ENCODE results near the gene KATNAL1. TPM values are rescaled to one million over a fixed set of nuclear protein-coding genes. Genes with fewer than 3 reads are reported as not detected.

Gene KATNAL1
- total RNA-seq, 1 donor from 2014 or later = 42.0 TPM

DNA sequence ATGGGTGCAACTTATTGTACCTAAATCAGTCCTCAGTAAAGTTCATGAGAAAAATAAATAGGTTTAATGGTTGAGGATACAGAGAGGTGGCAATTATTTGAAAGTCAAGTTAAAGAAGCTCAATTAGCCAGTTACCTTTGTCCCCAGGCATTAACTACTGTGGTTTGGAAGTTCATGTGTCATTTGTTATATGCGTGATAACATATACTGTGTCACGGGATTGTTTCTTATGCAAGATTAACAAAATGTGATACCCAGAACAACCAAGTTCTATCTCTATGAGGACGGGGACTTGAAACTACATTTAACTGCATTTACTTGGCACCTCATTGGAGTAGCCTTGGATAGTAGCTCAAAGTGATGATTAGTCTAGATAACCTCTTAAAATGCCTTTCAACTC, 13.9 kb upstream of the KATNAL1 start:
- FAIRE-seq (no peak), DNase-seq (ENCODE audit: low read depth) (no peak)
- Histone ChIP-seq H3K4me3 (ENCODE audit: insufficient read depth, low read depth, low read length) (no peak overlapping the region), H3K79me2 (ENCODE audit: insufficient read depth, low read length) (no peaks in the 10 kb centered on the region), H3K9me3 (ENCODE audit: insufficient read depth, low read depth, low read length) (no peaks in the 10 kb centered on the region), H3K4me2 (ENCODE audit: low read length) (no peak overlapping the region), H3K9ac (ENCODE audit: low read length) (no peak overlapping the region), H3K27ac (ENCODE audit: low read depth, low read length) (no peak overlapping the region), H3K4me1 (ENCODE audit: insufficient read depth, low read length) (peaks cover 4% of the 10 kb centered on the region), H3K36me3 (ENCODE audit: insufficient read depth, low read length) (no peaks in the 10 kb centered on the region), H3K27me3 (ENCODE audit: insufficient read depth, low read length) (no peaks in the 10 kb centered on the region), H4K20me1 (ENCODE audit: insufficient read depth, low read length) (no peaks in the 10 kb centered on the region), H2AFZ (ENCODE audit: low read depth, low read length) (no peak overlapping the region)
- H3K9me3 Mint-ChIP-seq (ENCODE audit: unreplicated experiment) = no peaks in the 10 kb centered on the region
- H3K4me3 Mint-ChIP-seq (ENCODE audit: unreplicated experiment) = no peak overlapping the region
- peaks cover 4% of the 10 kb centered on the region for H3K27me3 Mint-ChIP-seq (ENCODE audit: low read depth, unreplicated experiment)
- no peak overlapping the region for H3K27ac Mint-ChIP-seq (ENCODE audit: unreplicated experiment)
- H3K36me3 Mint-ChIP-seq (ENCODE audit: low read depth, unreplicated experiment) = no peaks in the 10 kb centered on the region
- H3K4me1 Mint-ChIP-seq (ENCODE audit: low read depth, unreplicated experiment) = peaks cover 4% of the 10 kb centered on the region
- TF ChIP-seq EZH2 (IDR thresholded peaks at IDR 0.05; ENCODE audit: insufficient read depth, low read length) = no peak
- TF ChIP-seq, protein P1, sequence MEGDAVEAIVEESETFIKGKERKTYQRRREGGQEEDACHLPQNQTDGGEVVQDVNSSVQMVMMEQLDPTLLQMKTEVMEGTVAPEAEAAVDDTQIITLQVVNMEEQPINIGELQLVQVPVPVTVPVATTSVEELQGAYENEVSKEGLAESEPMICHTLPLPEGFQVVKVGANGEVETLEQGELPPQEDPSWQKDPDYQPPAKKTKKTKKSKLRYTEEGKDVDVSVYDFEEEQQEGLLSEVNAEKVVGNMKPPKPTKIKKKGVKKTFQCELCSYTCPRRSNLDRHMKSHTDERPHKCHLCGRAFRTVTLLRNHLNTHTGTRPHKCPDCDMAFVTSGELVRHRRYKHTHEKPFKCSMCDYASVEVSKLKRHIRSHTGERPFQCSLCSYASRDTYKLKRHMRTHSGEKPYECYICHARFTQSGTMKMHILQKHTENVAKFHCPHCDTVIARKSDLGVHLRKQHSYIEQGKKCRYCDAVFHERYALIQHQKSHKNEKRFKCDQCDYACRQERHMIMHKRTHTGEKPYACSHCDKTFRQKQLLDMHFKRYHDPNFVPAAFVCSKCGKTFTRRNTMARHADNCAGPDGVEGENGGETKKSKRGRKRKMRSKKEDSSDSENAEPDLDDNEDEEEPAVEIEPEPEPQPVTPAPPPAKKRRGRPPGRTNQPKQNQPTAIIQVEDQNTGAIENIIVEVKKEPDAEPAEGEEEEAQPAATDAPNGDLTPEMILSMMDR (IDR thresholded peaks at IDR 0.05; ENCODE audit: insufficient read depth, low read depth, low read length) = no peak

DNA sequence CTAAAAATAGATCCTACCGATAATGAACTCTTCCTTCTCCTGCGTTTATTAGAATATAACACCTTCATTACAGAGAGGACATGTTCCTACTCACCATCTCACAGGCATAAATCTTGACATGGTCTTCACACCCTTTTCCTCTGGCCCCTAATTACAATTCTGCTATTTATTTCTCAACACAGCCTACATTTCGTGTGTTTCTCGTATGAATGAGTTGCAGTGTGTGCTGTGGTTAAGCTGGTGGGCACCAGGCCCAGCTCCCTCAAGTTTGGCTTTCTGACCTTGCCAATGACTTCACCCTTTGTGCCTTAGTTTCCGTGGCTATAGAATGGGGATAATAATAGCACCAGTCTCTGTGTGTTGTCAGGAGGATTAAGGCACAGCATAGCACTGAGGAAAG, 12.3 kb upstream of the KATNAL1 start:
- DNase-seq (ENCODE audit: low read depth) = no peak
- Mint-ChIP-seq H3K27me3 (ENCODE audit: low read depth, unreplicated experiment) (peaks cover 4% of the 10 kb centered on the region), H3K27ac (ENCODE audit: unreplicated experiment) (no peak overlapping the region), H3K9me3 (ENCODE audit: unreplicated experiment) (no peaks in the 10 kb centered on the region), H3K4me3 (ENCODE audit: unreplicated experiment) (no peak overlapping the region), H3K4me1 (ENCODE audit: low read depth, unreplicated experiment) (peaks cover 4% of the 10 kb centered on the region), H3K36me3 (ENCODE audit: low read depth, unreplicated experiment) (no peaks in the 10 kb centered on the region)
- Histone ChIP-seq H4K20me1 (ENCODE audit: insufficient read depth, low read length) (no peaks in the 10 kb centered on the region), H3K4me3 (ENCODE audit: insufficient read depth, low read depth, low read length) (no peak overlapping the region), H3K4me2 (ENCODE audit: low read length) (no peak overlapping the region), H3K9me3 (ENCODE audit: insufficient read depth, low read depth, low read length) (no peaks in the 10 kb centered on the region), H3K36me3 (ENCODE audit: insufficient read depth, low read length) (no peaks in the 10 kb centered on the region), H3K27me3 (ENCODE audit: insufficient read depth, low read length) (no peaks in the 10 kb centered on the region), H3K27ac (ENCODE audit: low read depth, low read length) (no peak overlapping the region), H3K9ac (ENCODE audit: low read length) (no peak overlapping the region), H2AFZ (ENCODE audit: low read depth, low read length) (no peak overlapping the region), H3K4me1 (ENCODE audit: insufficient read depth, low read length) (peaks cover 4% of the 10 kb centered on the region), H3K79me2 (ENCODE audit: insufficient read depth, low read length) (no peaks in the 10 kb centered on the region)
- no peak for FAIRE-seq
- TF ChIP-seq, protein P1 (IDR thresholded peaks at IDR 0.05; ENCODE audit: insufficient read depth, low read depth, low read length) = no peak
- no peak for TF ChIP-seq EZH2 (IDR thresholded peaks at IDR 0.05; ENCODE audit: insufficient read depth, low read length)

DNA sequence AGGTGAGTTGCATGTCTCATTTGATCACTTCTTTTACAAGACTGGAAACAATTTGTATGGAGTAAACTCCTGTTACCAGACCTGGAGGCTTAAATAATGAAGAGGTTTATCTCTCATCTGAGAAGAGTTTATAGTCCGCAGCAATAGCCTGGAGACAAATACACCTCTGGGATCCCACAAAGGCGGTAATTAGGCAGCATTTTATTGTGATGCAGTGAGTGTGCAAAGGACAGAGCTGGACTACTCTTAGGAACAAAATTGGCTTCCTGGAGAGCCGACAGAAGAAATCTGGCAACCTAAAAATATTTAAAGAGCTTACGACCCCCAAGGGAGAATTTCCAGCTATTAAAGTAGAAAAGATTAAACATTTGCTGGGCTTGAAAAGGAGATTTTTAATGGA, 11.8 kb upstream of the KATNAL1 start:
- no peak overlapping the region for H3K27ac Mint-ChIP-seq (ENCODE audit: unreplicated experiment)
- no peak for TF ChIP-seq EZH2 (IDR thresholded peaks at IDR 0.05; ENCODE audit: insufficient read depth, low read length)
- TF ChIP-seq, protein P1 (IDR thresholded peaks at IDR 0.05; ENCODE audit: insufficient read depth, low read depth, low read length) = no peak
- no peaks in the 10 kb centered on the region for H3K36me3 Mint-ChIP-seq (ENCODE audit: low read depth, unreplicated experiment)
- Histone ChIP-seq H3K4me1 (ENCODE audit: insufficient read depth, low read length) (peaks cover 4% of the 10 kb centered on the region), H3K9me3 (ENCODE audit: insufficient read depth, low read depth, low read length) (no peaks in the 10 kb centered on the region), H3K36me3 (ENCODE audit: insufficient read depth, low read length) (no peaks in the 10 kb centered on the region), H3K4me2 (ENCODE audit: low read length) (no peak overlapping the region), H3K79me2 (ENCODE audit: insufficient read depth, low read length) (no peaks in the 10 kb centered on the region), H3K27me3 (ENCODE audit: insufficient read depth, low read length) (no peaks in the 10 kb centered on the region), H3K27ac (ENCODE audit: low read depth, low read length) (no peak overlapping the region), H2AFZ (ENCODE audit: low read depth, low read length) (no peak overlapping the region), H4K20me1 (ENCODE audit: insufficient read depth, low read length) (no peaks in the 10 kb centered on the region), H3K9ac (ENCODE audit: low read length) (no peak overlapping the region), H3K4me3 (ENCODE audit: insufficient read depth, low read depth, low read length) (no peak overlapping the region)
- FAIRE-seq (no peak), DNase-seq (ENCODE audit: low read depth) (no peak)
- no peak overlapping the region for H3K4me3 Mint-ChIP-seq (ENCODE audit: unreplicated experiment)
- no peaks in the 10 kb centered on the region for H3K9me3 Mint-ChIP-seq (ENCODE audit: unreplicated experiment)
- peaks cover 4% of the 10 kb centered on the region for H3K4me1 Mint-ChIP-seq (ENCODE audit: low read depth, unreplicated experiment)
- peaks cover 4% of the 10 kb centered on the region for H3K27me3 Mint-ChIP-seq (ENCODE audit: low read depth, unreplicated experiment)
